Endodermal cell (in vitro differentiated cells): ENCODE results near the gene PTGR1. TPM values are rescaled to one million over a fixed set of nuclear protein-coding genes. Genes with fewer than 3 reads are reported as not detected.
"Not testable (repeated sequence)": the region's sequence is repeated elsewhere in the genome, so short reads cannot be mapped to it uniquely, and the experiment has no call there.

Experiments used
- DNase-seq: peaks from one replicate; pipeline ENCODE4 v3.0.0-alpha.2; 2017
- H3K27ac ChIP-seq: 2 replicates; pipeline ENCODE4 v1.5.1; 2013; ENCODE audit warnings: mild to moderate bottlenecking, low read depth, low read length, moderate library complexity
- H3K27me3 ChIP-seq: 2 replicates; pipeline ENCODE4 v1.6.1; 2013; ENCODE audit warnings: mild to moderate bottlenecking, low read length, moderate library complexity; ENCODE audit not compliant: insufficient read depth, control insufficient read depth, poor library complexity, severe bottlenecking
- H3K36me3 ChIP-seq: 2 replicates; pipeline ENCODE4 v1.7.0; 2013; ENCODE audit warnings: mild to moderate bottlenecking, low read length, moderate library complexity; ENCODE audit not compliant: control insufficient read depth, insufficient read depth
- H3K4me1 ChIP-seq: one replicate; pipeline ENCODE4 v1.7.0; 2013; ENCODE audit warnings: low read length; ENCODE audit not compliant: control insufficient read depth, insufficient read depth
- H3K4me3 ChIP-seq: 2 replicates; pipeline ENCODE4 v1.5.1; 2013; ENCODE audit warnings: mild to moderate bottlenecking, low read length, moderate library complexity
- H3K9ac ChIP-seq: 2 replicates; pipeline ENCODE4 v1.6.1; 2013; ENCODE audit warnings: mild to moderate bottlenecking, low read length, moderate library complexity; ENCODE audit not compliant: poor library complexity, severe bottlenecking; ENCODE audit errors: extremely low read depth
- H3K9me3 ChIP-seq: 2 replicates; pipeline ENCODE4 v1.6.1; 2013; ENCODE audit warnings: mild to moderate bottlenecking, low read length, moderate library complexity; ENCODE audit not compliant: control insufficient read depth
- H3K27ac Mint-ChIP-seq: 2 replicates; pipeline ENCODE4 v1.8.0; 2020; ENCODE audit warnings: mixed read lengths
- H3K27me3 Mint-ChIP-seq: 2 replicates; pipeline ENCODE4 v1.8.0; 2021; ENCODE audit warnings: mild to moderate bottlenecking, mixed read lengths; ENCODE audit not compliant: insufficient read depth
- H3K36me3 Mint-ChIP-seq: 2 replicates; pipeline ENCODE4 v1.8.0; 2020; ENCODE audit warnings: low read depth, mixed read lengths
- H3K4me1 Mint-ChIP-seq: 2 replicates; pipeline ENCODE4 v1.8.0; 2020; ENCODE audit warnings: mixed read lengths
- H3K4me3 Mint-ChIP-seq: 2 replicates; pipeline ENCODE4 v1.8.0; 2020; ENCODE audit warnings: mild to moderate bottlenecking, moderate library complexity, mixed read lengths
- H3K9me3 Mint-ChIP-seq: 2 replicates; pipeline ENCODE4 v1.8.0; 2020; ENCODE audit warnings: mild to moderate bottlenecking, mixed read lengths
- CTCF ChIP-seq: fragments of 200-600 bp; sonication (generic); conservative IDR thresholded peaks from 2 replicates; pipeline ENCODE4 v1.5.0; 2021; ENCODE audit warnings: antibody characterized with exemption, mild to moderate bottlenecking
- WGBS, 2 experiments: methylation state at CpG; one replicate each; pipeline versions ENCODE4 v1.1.5 to v1.1.7; 2013; ENCODE audit warnings: missing lambda C conversion rate in 2 of 2, mixed read lengths in 1 of 2; ENCODE audit not compliant: insufficient coverage in 1 of 2, insufficient read length in 1 of 2; 5-methylcytosine and 5-hydroxymethylcytosine counted together
- total RNA-seq, 2 donors: library from RNA; stranded (reverse); fragmentation: NEBNext Ultra II Directional in 1 of 2; extraction: Animal tissue kit (Norgen Biotek cat#: 25700) in 1 of 2; gene quantifications; 2 replicates in 1 of 2; 3 replicates in 1 of 2; pipeline ENCODE4 v1.2.1, GENCODE V29; 2021

The PTGR1 gene
- total RNA-seq, 2 donors from 2014 or later = 204 to 442 TPM

- Mint-ChIP-seq H3K4me1 (peaks cover 9% of the 10 kb centered on the region), H3K36me3 (no peaks in the 10 kb centered on the region), H3K4me3 (no peak overlapping the region), H3K27ac (no peak overlapping the region), H3K9me3 (peaks cover 24% of the 10 kb centered on the region), H3K27me3 (no peaks in the 10 kb centered on the region)
- WGBS, 2 experiments = 0 to 51% methylated on average over 1 to 2 of the region's 2 CpGs
- DNase-seq = peak; percentile 68
- Histone ChIP-seq H3K4me1 (no peaks in the 10 kb centered on the region), H3K27ac (no peak overlapping the region), H3K36me3 (no peaks in the 10 kb centered on the region), H3K27me3 (no peaks in the 10 kb centered on the region), H3K9me3 (no peaks in the 10 kb centered on the region), H3K9ac (no peak overlapping the region), H3K4me3 (no peak overlapping the region)
- TF ChIP-seq CTCF = peak; percentile 81
Measured at GRCh38 chr9:111621895-111622480, 22.5 kb upstream of the PTGR1 start.

GRCh38 chr9:111617349-111617748 is 17.9 kb upstream of the PTGR1 start:
- H3K4me3 ChIP-seq, DNase-seq, H3K27me3 ChIP-seq, H3K27me3 Mint-ChIP-seq, H3K9me3 ChIP-seq, H3K9ac ChIP-seq, H3K4me1 ChIP-seq, H3K36me3 ChIP-seq, H3K27ac ChIP-seq, H3K4me3 Mint-ChIP-seq, H3K36me3 Mint-ChIP-seq, H3K27ac Mint-ChIP-seq: not testable (repeated sequence)
- WGBS, 2 experiments = 92 to 100% methylated on average over 15 to 23 of the region's 29 CpGs
- Mint-ChIP-seq H3K9me3 (peaks cover 19% of the 10 kb centered on the region), H3K4me1 (peaks cover 13% of the 10 kb centered on the region)

- Histone ChIP-seq H3K4me1 (no peaks in the 10 kb centered on the region), H3K4me3 (no peak overlapping the region), H3K27me3 (no peaks in the 10 kb centered on the region), H3K36me3 (no peaks in the 10 kb centered on the region), H3K27ac (no peak overlapping the region), H3K9ac (no peak overlapping the region), H3K9me3 (no peaks in the 10 kb centered on the region)
- Mint-ChIP-seq H3K27me3 (peaks cover 3% of the 10 kb centered on the region), H3K36me3 (no peaks in the 10 kb centered on the region), H3K4me3 (no peak overlapping the region), H3K9me3 (peaks cover 15% of the 10 kb centered on the region), H3K27ac (no peak overlapping the region), H3K4me1 (peaks cover 14% of the 10 kb centered on the region)
- WGBS, 2 experiments = 79 to 100% methylated on average over 2 to 3 of the region's 3 CpGs
- TF ChIP-seq CTCF = no peak
- no peak for DNase-seq
Measured at GRCh38 chr9:111615928-111616327, 16.5 kb upstream of the PTGR1 start.
